Erythroblast (primary cell): ENCODE data around the gene BCL2L11.

ENCODE experiments used
- DNase-seq, 2 experiments: peaks; one replicate each; lab custom pipeline; 2025; lab: John Stamatoyannopoulos, UW
- GATA1 ChIP-seq: IDR thresholded peaks from 2 replicates; pipeline ENCODE4 v1.6.1; 2011; ENCODE audit warnings: low read depth, mild to moderate bottlenecking, control low read depth, low read length, moderate library complexity
- POLR2A ChIP-seq: IDR thresholded peaks from 2 replicates; pipeline ENCODE4 v1.6.1; 2011; ENCODE audit warnings: mild to moderate bottlenecking, low read length

Gene BCL2L11

GRCh38 chr2:111143107-111143842 lies 22.6 kb downstream of the BCL2L11 start:
- DNase-seq: no peak
- TF ChIP-seq POLR2A: no peak
- TF ChIP-seq GATA1: no peak

GRCh38 chr2:111143843-111144198 lies 23.1 kb downstream of the BCL2L11 start:
- DNase-seq: no peak
- TF ChIP-seq POLR2A: no peak
- no peak for TF ChIP-seq GATA1

- no peak for TF ChIP-seq POLR2A
- TF ChIP-seq GATA1: no peak
- no peak for DNase-seq
These were observed 24.5 kb downstream of the BCL2L11 start for GRCh38 chr2:111145103-111145760.

GRCh38 chr2:111145951-111146350 lies 25.2 kb downstream of the BCL2L11 start:
- TF ChIP-seq POLR2A: no peak
- no peak for TF ChIP-seq GATA1
- DNase-seq: no peak

GRCh38 chr2:111148225-111148873 lies 27.6 kb downstream of the BCL2L11 start:
- DNase-seq: no peak
- TF ChIP-seq GATA1 (no peak), POLR2A (no peak)

- DNase-seq: no peak
- TF ChIP-seq GATA1 (no peak), POLR2A (peak; percentile 24)
These were observed 28.2 kb downstream of the BCL2L11 start for GRCh38 chr2:111148925-111149324.

GRCh38 chr2:111149882-111150455 lies 29.3 kb downstream of the BCL2L11 start:
- no peak for TF ChIP-seq GATA1
- no peak for TF ChIP-seq POLR2A

GRCh38 chr2:111154758-111155157 lies 34.0 kb downstream of the BCL2L11 start:
- TF ChIP-seq GATA1 (no peak), POLR2A (no peak)
- DNase-seq: no peak

More at GRCh38 chr2:111149882-111150455, 29.3 kb downstream of the BCL2L11 start:
- DNase-seq: no peak

- no peak for TF ChIP-seq GATA1
- TF ChIP-seq POLR2A: no peak
- no peak for DNase-seq
These were observed 34.9 kb downstream of the BCL2L11 start for GRCh38 chr2:111155610-111156009.

GRCh38 chr2:111156529-111156928 lies 35.8 kb downstream of the BCL2L11 start:
- DNase-seq: no peak
- TF ChIP-seq POLR2A: no peak
- TF ChIP-seq GATA1: no peak

GRCh38 chr2:111157071-111157661 lies 36.5 kb downstream of the BCL2L11 start:
- TF ChIP-seq POLR2A (no peak), GATA1 (no peak)
- no peak for DNase-seq

GRCh38 chr2:111157798-111158197 lies 37.1 kb downstream of the BCL2L11 start:
- no peak for DNase-seq
- TF ChIP-seq GATA1 (no peak), POLR2A (no peak)

GRCh38 chr2:111159641-111160040 lies 38.9 kb downstream of the BCL2L11 start:
- TF ChIP-seq GATA1 (no peak), POLR2A (no peak)
- DNase-seq: no peak
